HG03442 (cell line): ENCODE data around the gene MED13.
"Not testable (repeated sequence)": the region's sequence is repeated elsewhere in the genome, so short reads cannot be mapped to it uniquely, and the experiment has no call there.

Experiments used
- ATAC-seq: cut with Tn5 transposase; IDR thresholded peaks from one replicate; pipeline ENCODE4 v1.9.1; 2021; ENCODE audit warnings: mild to moderate bottlenecking, moderate library complexity; ENCODE audit not compliant: unreplicated experiment

The MED13 gene

GRCh38 chr17:62003141-62003540 lies 61.9 kb downstream of the MED13 start:
- ATAC-seq = not testable (repeated sequence)

- ATAC-seq = no peak
Measured at GRCh38 chr17:62001105-62001504, 64.0 kb downstream of the MED13 start.

GRCh38 chr17:62000186-62000585 lies 64.9 kb downstream of the MED13 start:
- no peak for ATAC-seq

- not testable (repeated sequence) for ATAC-seq
Measured at GRCh38 chr17:61998534-61998933, 66.5 kb downstream of the MED13 start.

GRCh38 chr17:61997664-61998063 lies 67.4 kb downstream of the MED13 start:
- ATAC-seq = no peak

- ATAC-seq = no peak
Measured at GRCh38 chr17:61996916-61997605, 68.0 kb downstream of the MED13 start.

- no peak for ATAC-seq
Measured at GRCh38 chr17:61989509-61989908, 75.6 kb downstream of the MED13 start.

- ATAC-seq = no peak
Measured at GRCh38 chr17:61986898-61987297, 78.2 kb downstream of the MED13 start.

- ATAC-seq = no peak
Measured at GRCh38 chr17:61984821-61985220, 80.3 kb downstream of the MED13 start.

- no peak for ATAC-seq
Measured at GRCh38 chr17:61981323-61981722, 83.8 kb downstream of the MED13 start.

GRCh38 chr17:61980535-61980934 lies 84.5 kb downstream of the MED13 start:
- no peak for ATAC-seq

GRCh38 chr17:61974115-61974514 lies 91.0 kb downstream of the MED13 start:
- ATAC-seq = no peak

GRCh38 chr17:61972311-61972710 lies 92.8 kb downstream of the MED13 start:
- no peak for ATAC-seq

- no peak for ATAC-seq
Measured at GRCh38 chr17:61970030-61970429, 95.0 kb downstream of the MED13 start.

GRCh38 chr17:61968757-61969156 lies 96.3 kb downstream of the MED13 start:
- ATAC-seq = no peak

GRCh38 chr17:61967729-61968128 lies 97.3 kb downstream of the MED13 start:
- ATAC-seq = no peak

- ATAC-seq = no peak
Measured at GRCh38 chr17:61966191-61966590, 98.9 kb downstream of the MED13 start.

- ATAC-seq = no peak
Measured at GRCh38 chr17:61955619-61956018, 109.5 kb downstream of the MED13 start.

- ATAC-seq = no peak
Measured at GRCh38 chr17:61947367-61948078, 117.6 kb downstream of the MED13 start.

GRCh38 chr17:61946359-61946758 lies 118.7 kb downstream of the MED13 start:
- no peak for ATAC-seq

GRCh38 chr17:61943117-61943516 lies 122.0 kb downstream of the MED13 start:
- ATAC-seq = no peak

GRCh38 chr17:61942085-61942484 lies 123.0 kb downstream of the MED13 start:
- ATAC-seq = no peak

- ATAC-seq = no peak
Measured at GRCh38 chr17:61928101-61928436, 137.0 kb downstream of the MED13 start.
